ENCODE data around the gene CEP95.

- TF ChIP-seq EZH2 (IDR thresholded peaks at IDR 0.05) (no peak), POLR2AphosphoS5 (IDR thresholded peaks at IDR 0.05; ENCODE audit: borderline replicate concordance, low read depth, low read length) (peak; percentile 99)
Measured at GRCh38 chr17:64506201-64506575, 589 bp upstream of the CEP95 start, which contains the start of gene DDX5.

Data from SK-N-MC (cell line).